Skeletal muscle satellite cell (primary cell): Measurements from ENCODE around the gene ETF1.

Experiments used
- H3K27me3 ChIP-seq: 2 replicates; pipeline ENCODE4 v1.7.0; 2013; ENCODE audit warnings: low read length; ENCODE audit not compliant: control insufficient read depth, insufficient read depth
- H3K36me3 ChIP-seq: 2 replicates; pipeline ENCODE4 v1.7.0; 2013; ENCODE audit warnings: mild to moderate bottlenecking, control low read depth, low read length; ENCODE audit not compliant: insufficient read depth
- H3K4me1 ChIP-seq: 2 replicates; pipeline ENCODE4 v1.7.0; 2013; ENCODE audit warnings: low read length; ENCODE audit not compliant: control insufficient read depth, insufficient read depth
- H3K4me2 ChIP-seq: 2 replicates; pipeline ENCODE4 v1.7.0; 2013; ENCODE audit warnings: mild to moderate bottlenecking, low read length
- H3K4me3 ChIP-seq: 2 replicates; pipeline ENCODE4 v1.7.0; 2013; ENCODE audit warnings: low read length
- H3K9ac ChIP-seq: 2 replicates; pipeline ENCODE4 v1.7.0; 2013; ENCODE audit warnings: mild to moderate bottlenecking, low read depth, low read length, moderate library complexity
- H3K9me3 ChIP-seq: replicated peaks from 2 replicates; pipeline ENCODE4 v1.7.0; 2013; ENCODE audit warnings: mild to moderate bottlenecking, control low read depth, low read length

ETF1 gene

DNA sequence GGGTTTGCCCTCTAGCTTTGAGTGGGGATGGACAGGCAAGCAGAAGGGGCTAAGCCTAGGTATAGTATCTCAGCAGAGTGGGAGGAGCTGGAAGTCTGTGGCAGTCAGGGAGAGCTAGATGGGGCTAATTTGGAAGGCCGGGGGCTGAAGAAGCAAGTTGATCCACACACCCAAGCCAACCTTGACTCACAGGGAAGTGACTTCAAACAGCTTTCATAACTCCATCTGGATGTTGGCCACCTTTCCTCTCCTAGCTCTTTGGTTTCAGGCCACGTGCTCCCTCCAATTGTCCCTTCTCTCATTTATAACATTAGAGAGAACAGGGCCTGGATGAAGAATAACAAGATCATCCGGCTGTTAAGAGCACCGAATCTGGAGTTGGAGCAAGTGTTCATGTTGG, 40.9 kb downstream of the ETF1 start:
- Histone ChIP-seq H3K27me3 (no peaks in the 10 kb centered on the region), H3K4me1 (peaks cover 12% of the 10 kb centered on the region), H3K9me3 (no peaks in the 10 kb centered on the region), H3K36me3 (peaks cover 22% of the 10 kb centered on the region), H3K4me2 (no peak overlapping the region), H3K9ac (no peak overlapping the region), H3K4me3 (no peak overlapping the region)

DNA sequence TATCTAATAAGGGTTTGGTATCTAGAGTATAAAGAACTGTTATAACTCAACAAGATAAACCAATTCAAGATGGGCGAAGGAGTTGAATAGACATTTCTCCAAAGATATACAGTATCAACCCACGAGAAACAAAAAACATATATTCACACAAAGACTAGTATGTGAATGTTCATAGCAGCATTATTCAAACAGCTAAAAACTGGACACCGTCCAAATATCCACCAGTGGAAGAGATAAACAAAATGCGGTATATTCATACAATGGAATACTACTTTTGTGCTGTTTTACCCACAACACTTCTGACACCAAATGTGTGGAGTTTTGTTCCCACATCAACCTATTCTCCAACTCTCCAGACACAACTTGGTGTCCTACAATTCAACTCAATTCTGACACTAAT, 44.7 kb downstream of the ETF1 start:
- Histone ChIP-seq H3K9ac (no peak overlapping the region), H3K4me3 (no peak overlapping the region), H3K27me3 (no peaks in the 10 kb centered on the region), H3K36me3 (no peaks in the 10 kb centered on the region), H3K9me3 (no peaks in the 10 kb centered on the region), H3K4me2 (no peak overlapping the region), H3K4me1 (peaks cover 13% of the 10 kb centered on the region)

DNA sequence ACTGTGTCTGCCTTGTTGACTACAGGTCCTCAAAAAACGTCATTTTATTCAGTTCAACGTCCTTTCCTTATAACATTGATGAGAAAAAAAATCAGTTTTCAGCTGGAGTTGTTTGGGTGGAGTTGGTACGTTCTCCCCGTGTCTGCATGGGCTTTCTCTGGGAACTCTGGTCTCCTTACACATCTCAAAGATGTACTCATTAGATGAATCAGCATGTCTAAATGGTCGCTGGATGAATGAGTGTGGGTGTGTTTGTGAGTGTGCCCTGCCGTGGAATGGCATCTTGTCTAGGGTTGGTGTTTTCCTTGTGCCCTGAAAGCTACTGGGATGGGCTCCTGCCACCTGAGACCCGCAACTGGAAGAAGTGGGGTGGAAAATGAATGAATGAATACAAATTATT, 47.7 kb downstream of the ETF1 start:
- Histone ChIP-seq H3K4me2 (no peak overlapping the region), H3K4me1 (peaks cover 27% of the 10 kb centered on the region), H3K4me3 (no peak overlapping the region), H3K27me3 (no peaks in the 10 kb centered on the region), H3K9ac (no peak overlapping the region), H3K9me3 (no peaks in the 10 kb centered on the region), H3K36me3 (no peaks in the 10 kb centered on the region)

DNA sequence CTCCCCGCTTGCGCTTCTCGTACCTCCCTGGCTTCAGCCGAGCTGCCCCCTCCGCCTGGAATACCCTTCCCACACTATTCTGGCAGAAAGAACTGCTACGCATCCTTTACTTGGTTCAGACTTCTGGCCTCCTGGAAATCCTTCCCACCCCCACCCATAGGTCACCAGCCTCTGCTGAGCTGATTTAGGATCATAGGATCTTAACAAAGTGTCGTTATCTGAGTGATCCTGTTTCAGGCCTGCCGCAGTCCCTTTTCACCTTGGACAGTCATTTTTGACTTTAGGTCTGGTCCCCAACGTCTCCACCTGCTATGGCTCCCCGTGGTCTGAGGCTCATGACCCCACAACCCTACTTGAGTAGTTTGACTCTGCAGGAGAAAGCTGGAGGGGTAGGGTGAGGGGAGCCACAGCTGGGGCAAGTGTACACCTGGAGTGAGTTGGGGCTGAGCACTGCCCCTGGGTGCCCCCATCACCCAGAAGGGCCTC, 50.4 kb downstream of the ETF1 start:
- H3K9me3 ChIP-seq, result no peaks in the 10 kb centered on the region
- no peaks in the 10 kb centered on the region for H3K36me3 ChIP-seq
- H3K4me3 ChIP-seq, result peak overlapping the region; percentile 78
- H3K4me1 ChIP-seq, result peaks cover 43% of the 10 kb centered on the region
- H3K27me3 ChIP-seq, result no peaks in the 10 kb centered on the region
- peak overlapping the region; percentile 90 for H3K9ac ChIP-seq
- H3K4me2 ChIP-seq, result peak overlapping the region; percentile 99

DNA sequence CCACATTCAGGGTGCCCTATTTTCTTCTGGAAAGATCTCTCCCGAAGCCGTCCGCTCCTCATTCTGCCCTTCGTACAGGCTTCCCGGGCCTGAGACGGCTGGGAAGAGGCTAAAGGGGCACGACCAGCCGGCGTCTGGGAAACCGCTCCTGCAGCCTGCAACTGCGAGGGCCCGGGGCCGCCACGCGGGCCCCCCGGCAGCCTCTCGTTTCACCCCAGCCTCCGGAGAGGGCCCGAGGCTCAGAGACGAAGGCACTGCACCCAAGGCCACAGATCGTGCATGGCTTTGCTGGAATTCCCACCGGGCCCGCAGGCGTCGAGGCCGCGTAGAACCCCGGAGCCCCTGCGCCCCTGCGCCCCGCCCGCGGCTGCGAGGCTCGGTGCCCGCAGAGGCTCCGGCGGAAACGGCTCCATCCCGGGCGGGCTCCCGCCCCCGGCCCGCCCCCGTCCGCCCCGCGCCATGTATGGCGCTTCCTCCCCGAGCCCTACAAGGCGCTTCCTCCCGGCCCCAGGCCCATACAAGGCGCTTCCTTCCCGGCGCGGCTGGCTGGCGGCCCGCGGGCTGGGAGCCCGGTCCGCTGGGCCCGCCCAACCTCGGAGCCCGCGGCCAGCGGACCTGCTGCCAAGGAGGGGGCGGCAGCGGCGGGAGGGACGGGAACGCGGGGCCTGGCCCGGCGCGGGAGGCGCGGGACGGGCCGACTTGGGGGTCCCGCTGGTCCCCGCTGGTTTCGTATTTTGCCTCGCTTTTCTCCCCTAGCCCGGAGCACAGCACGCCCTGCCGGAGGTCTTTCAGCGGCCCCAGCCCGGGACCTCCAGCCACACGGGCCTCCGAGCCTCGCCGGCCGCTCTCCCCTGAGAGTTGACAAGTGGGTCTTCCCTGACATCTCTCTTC, 51.1 kb downstream of the ETF1 start:
- Histone ChIP-seq H3K4me1 (peaks cover 46% of the 10 kb centered on the region), H3K9me3 (no peaks in the 10 kb centered on the region), H3K36me3 (no peaks in the 10 kb centered on the region), H3K4me3 (peak overlapping the region; percentile 78), H3K4me2 (peak overlapping the region; percentile 99), H3K9ac (peak overlapping the region; percentile 90), H3K27me3 (no peaks in the 10 kb centered on the region)

DNA sequence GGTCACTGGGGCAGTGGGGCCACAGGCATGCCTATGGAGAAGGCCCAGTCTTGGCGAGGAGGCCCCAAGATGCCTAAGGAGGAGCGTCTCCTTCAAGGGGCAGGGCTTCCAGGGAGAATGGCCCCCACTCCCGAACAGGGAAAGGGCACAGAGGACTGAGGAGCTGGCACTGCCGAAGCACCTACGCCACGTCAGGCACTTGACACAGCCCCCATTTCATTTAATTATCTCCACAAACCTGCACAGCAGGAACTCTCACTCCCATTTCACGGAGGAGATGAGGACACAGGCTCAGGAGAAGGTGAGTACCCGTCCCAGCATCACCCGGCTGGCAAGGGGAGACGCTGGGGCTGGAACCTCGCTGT, 51.8 kb downstream of the ETF1 start:
- Histone ChIP-seq H3K4me1 (peaks cover 51% of the 10 kb centered on the region), H3K4me2 (peak overlapping the region; percentile 99), H3K27me3 (no peaks in the 10 kb centered on the region), H3K36me3 (no peaks in the 10 kb centered on the region), H3K9ac (peak overlapping the region; percentile 78), H3K9me3 (no peaks in the 10 kb centered on the region), H3K4me3 (peak overlapping the region; percentile 78)

DNA sequence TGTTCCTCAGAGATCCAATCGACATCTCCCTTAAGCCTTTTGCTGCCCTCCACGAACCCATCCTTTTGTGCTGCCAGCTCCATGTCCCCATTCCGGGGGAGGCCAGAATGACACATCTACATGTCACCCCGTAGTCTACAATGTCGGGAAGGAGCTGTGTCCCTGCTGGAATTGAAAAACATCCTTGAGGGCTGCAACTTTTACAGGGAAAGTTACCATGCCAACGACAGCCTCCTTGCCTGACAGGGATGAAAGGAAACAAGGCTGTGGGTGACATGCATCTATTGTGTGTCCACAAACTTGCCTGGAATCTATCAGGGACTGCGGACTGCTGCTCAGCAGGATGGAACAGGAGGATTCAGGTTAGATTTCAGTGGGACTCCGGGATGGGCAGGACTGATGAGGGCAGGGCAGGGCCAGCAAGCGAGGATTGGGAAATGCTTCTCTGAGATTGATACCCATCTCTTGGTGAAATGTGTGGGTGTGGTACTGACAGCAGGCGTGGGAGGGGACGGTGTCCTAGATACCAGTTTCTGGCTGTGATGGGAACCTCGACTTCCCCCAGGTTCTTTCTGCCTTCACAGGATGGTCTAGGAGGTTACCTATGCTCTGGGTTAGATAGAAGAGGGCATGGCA, 52.3 kb downstream of the ETF1 start:
- H3K9ac ChIP-seq, result no peak overlapping the region
- no peaks in the 10 kb centered on the region for H3K9me3 ChIP-seq
- H3K4me1 ChIP-seq, result peaks cover 51% of the 10 kb centered on the region
- H3K4me2 ChIP-seq, result peak overlapping the region; percentile 99
- no peaks in the 10 kb centered on the region for H3K36me3 ChIP-seq
- H3K4me3 ChIP-seq, result peak overlapping the region; percentile 78
- no peaks in the 10 kb centered on the region for H3K27me3 ChIP-seq

DNA sequence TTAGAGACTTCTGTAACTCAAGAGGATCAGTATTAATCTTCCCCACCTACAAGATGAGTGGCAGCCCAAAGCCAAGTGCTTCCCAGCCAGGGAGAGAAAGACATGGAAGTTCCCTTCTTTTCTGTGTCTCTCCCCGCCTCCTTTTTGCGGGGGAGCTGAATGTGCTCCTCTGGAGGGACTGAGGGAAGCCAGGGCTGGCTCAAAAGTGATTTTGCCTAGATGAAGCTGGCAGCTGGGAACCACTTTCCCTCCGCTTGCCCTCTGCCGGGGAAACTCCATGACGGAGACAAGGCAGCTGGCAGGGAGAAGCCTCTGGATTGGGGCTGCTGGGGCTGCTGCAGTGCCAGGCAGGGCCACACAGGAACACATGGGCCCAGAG, 53.4 kb downstream of the ETF1 start:
- H3K9ac ChIP-seq, result no peak overlapping the region
- H3K4me1 ChIP-seq, result peaks cover 46% of the 10 kb centered on the region
- H3K4me2 ChIP-seq, result no peak overlapping the region
- H3K36me3 ChIP-seq, result no peaks in the 10 kb centered on the region
- no peak overlapping the region for H3K4me3 ChIP-seq
- H3K9me3 ChIP-seq, result no peaks in the 10 kb centered on the region
- H3K27me3 ChIP-seq, result no peaks in the 10 kb centered on the region

DNA sequence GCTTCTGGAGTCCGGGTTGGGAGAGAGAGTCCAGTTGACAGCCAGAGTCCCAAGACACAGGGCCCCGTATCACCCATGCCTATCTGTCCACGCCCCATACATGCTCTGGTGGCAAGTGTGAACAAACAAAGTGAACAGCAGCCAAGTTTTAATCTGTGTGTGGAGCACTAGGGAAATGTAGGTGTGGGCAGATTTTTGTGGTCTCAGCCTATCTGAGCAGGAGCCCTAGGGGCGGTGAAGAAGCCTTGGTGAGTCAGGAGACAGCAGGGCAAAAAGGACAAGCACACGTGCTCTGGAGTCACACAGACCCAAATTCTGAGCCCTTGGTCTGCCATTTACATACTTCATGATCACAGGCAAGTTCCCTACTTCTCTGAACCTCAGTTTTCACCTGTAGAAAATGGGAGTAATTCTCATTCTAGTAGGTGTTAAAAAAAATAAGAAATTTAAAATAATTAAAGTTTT, 54.5 kb downstream of the ETF1 start:
- Histone ChIP-seq H3K36me3 (no peaks in the 10 kb centered on the region), H3K4me3 (no peak overlapping the region), H3K4me2 (no peak overlapping the region), H3K4me1 (peaks cover 46% of the 10 kb centered on the region), H3K27me3 (no peaks in the 10 kb centered on the region), H3K9me3 (no peaks in the 10 kb centered on the region), H3K9ac (no peak overlapping the region)

DNA sequence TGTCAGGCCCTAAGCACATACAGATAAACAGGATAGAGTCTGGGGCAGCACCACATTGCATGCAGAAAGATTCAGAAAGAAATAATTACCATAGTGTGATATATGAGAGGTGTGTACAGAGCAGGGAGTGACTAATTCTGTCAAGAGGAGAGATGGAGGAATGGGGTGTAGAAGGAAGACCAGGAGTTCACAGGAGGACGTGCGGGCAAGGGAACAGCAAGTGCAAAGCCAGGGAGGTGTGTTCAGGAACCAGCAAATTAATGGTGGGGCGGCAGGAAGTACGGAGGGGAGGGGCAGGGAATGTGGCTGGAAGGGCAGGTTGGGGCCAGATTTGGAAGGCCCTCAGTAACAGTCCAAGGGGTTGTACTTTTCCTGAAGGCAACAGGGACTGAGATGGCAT, 60.4 kb downstream of the ETF1 start:
- no peaks in the 10 kb centered on the region for H3K36me3 ChIP-seq
- H3K9ac ChIP-seq, result no peak overlapping the region

DNA sequence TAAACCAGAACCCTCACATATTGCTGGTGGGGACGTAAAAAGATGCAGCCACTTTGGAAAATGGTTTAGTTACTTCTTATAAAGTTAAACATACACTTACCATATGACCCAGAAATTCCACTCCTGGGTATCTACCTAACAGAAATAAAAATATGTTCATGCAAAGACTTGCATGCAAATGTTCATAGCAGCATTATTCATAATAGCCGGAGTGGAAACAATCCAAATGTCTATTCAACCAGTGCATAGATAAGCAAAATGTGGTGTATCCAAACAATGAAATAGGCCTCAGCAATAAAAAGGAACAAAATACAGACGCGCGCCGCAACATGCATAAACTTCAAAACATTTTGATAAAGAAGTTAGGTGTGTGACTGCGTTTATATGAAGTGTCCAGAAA, 66.1 kb downstream of the ETF1 start:
- Histone ChIP-seq H3K4me2 (no peak overlapping the region), H3K4me3 (no peak overlapping the region), H3K4me1 (no peaks in the 10 kb centered on the region), H3K9me3 (no peaks in the 10 kb centered on the region), H3K36me3 (no peaks in the 10 kb centered on the region), H3K9ac (no peak overlapping the region), H3K27me3 (peaks cover 2% of the 10 kb centered on the region)

More for the DNA sequence above, 60.4 kb downstream of the ETF1 start:
- no peak overlapping the region for H3K4me2 ChIP-seq
- peaks cover 2% of the 10 kb centered on the region for H3K27me3 ChIP-seq
- peaks cover 8% of the 10 kb centered on the region for H3K4me1 ChIP-seq
- H3K4me3 ChIP-seq, result no peak overlapping the region
- no peaks in the 10 kb centered on the region for H3K9me3 ChIP-seq
